Stimulated activated CD8-positive, alpha-beta memory T cell treated with anti-CD3 and anti-CD28 coated beads, Interleukin-12 subunit alpha, Interleukin-12 subunit beta, amount 100 ng/mL, for 24 hours (primary cell): ENCODE data around the gene DHH.
A peak's percentile ranks its signal among the peaks of the same experiment; 100 is the strongest.

ENCODE experiments used
- DNase-seq: peaks from one replicate; pipeline ENCODE4 v3.0.0-alpha.2; 2020; ENCODE audit errors: extremely low read depth

Gene DHH

DNA sequence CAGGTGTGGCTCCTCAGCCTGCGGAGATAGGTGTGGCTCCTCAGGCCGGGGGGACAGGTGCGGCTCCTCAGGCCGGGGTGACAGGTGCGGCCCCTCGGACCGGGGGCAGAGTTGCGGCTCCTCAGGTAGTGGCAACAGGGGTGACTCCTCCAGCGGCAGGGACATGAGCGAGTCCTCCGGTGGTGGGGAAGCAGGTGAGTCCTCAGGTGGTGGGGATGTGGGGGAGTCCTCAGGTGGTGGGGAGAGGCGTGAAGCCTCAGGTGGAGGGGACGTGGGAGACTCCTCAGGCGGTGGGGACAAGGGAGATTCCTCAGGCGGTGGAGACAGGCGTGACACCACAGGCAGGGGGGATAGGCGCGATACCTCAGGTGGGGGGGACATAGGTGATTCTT, 43.2 kb downstream of the DHH start:
- DNase-seq: no peak

DNA sequence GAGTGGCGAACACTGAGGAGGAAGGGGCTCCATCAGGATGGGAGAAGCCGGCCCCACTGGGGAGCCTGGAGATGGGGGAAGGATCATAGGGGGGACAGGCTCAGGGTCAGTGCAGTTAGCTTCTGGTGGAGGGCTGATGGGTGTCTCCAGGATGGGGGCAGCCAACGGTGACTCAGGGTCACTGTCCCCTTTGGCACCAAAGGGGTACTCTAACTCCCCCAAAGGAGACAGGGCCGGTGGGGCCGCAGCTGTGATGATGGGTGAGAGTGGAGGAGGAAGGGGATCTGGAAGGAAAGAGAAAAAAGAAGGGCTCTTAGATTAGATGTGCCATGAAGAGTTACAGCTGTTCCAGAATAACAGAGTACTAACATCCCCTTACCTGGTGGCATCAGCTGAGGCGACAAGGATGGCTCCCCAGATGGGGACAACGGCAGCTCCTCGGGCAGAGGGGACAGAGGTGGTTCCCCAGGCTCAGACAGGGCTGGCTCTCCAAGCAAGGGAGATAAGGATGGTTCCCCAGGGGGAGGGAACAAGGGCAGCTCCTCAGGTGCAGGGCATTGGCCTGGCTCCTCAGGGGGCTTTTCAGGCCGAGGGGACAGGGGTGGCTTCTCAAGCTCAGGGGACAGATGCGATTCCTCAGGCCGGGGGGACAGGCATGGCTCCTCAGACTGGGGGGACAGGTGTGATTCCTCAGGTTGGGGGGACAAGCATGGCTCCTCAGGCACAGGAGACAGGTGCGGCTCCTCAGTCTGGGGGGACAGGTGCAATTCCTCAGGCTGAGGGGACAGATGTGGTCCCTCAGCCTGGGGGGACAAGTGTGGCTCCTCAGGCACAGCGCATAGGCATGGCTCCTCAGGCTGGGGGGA, 43.9 kb downstream of the DHH start:
- DNase-seq: no peak

DNA sequence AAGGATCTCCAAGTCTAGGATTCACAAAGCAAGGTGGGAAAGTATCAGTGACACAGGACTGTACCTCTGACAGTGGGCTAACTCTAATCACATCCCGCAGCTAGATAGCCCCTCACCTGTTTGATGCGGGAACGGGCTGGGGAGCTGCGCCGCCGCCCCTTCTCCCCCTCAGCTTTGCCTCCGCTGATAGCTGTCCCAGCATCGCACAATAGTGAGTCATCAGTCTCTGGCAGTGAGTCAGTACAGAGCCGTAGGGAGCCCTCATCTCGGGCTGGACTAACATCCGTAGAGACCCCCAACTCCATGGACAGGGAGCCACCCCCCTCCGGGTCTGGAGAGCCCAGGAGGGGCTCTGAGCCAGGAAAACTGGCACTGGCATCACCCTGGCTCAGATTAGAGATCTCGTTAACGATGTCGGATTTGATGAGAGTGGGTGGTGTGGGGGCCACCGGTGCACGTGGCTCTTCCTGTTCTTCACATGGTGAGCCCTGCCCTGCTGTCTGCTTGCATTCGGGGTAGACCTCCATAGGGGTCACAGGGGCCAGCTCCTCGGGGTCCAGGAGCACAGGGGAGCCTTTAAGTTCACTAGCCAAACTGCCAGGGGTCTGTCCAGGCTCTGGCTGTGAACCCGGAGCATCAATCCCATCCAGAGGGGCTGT, 44.9 kb downstream of the DHH start:
- no peak for DNase-seq

DNA sequence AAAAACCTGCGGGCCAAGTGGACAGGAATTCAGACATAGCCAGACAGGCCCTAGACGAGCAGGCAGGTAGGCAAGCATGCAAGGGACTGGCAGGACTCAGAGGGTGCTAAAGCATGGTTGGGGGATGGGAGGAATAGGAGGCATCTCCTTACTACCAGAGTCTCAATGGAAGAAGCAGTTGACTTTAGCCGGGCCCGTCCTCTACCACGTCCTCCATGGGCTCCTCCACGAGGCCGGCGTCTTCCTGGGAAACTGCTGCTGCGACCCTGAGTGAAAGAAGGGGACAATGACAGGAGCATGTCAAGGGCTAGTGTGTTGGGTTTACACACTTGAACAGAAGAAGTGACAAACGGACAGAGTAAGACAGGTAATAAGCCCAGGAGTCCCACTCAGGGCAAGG, 45.6 kb downstream of the DHH start:
- DNase-seq: no peak

DNA sequence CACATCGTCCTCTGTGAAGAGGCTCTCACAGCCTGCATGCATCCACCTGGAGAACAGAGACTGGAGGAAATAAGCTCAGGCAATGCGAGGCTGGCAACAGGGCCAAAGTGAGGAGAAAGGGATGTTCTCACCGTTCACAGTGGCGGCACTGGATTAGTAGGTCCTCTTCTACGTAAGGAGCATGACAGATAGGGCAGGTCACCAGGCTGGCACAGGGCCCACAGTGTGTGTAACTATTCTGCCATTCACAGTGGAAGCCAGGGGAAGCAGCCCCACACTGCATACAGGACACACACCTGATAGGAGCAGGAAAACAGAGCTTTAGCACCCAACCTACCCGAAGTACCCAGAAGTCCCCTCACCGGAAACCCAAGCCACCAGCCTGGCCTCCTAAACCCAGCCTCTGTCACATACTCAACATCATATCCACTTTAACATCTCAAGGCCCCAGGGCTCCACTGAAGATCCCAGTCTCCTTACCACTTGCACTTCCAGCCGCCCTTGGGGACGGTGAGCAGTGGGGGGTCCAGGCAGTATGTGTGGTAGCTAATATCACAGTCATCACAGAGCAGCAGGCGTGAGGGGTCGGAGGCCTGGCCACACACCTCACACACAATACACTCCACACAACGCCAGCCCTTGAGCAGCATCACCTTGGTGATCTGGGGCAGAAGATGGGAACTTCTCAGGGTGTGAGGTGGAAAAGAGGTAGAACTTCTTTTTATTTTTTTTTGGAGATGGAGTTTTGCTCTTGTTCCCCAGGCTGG, 48.3 kb downstream of the DHH start:
- DNase-seq: no peak

DNA sequence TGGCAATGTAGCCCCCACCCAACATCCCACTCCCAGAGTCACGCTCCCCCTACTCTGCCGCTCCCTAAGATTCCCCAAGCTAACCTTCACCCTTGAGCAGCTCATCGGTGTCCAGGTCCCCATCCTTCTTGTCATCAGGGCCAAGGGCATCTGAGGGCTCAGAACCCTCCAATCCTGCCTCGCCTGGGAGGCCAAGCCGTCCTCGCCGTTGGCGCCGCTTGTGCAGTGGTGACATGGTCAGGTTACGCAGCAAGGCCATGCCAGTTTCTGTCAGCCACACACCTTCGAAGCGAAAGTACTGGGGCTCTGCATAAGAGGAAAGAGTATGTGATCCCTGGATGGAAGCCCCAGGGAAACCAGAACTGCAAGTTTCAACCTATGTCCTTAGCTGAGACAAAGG, 49.9 kb downstream of the DHH start:
- DNase-seq: no peak

DNA sequence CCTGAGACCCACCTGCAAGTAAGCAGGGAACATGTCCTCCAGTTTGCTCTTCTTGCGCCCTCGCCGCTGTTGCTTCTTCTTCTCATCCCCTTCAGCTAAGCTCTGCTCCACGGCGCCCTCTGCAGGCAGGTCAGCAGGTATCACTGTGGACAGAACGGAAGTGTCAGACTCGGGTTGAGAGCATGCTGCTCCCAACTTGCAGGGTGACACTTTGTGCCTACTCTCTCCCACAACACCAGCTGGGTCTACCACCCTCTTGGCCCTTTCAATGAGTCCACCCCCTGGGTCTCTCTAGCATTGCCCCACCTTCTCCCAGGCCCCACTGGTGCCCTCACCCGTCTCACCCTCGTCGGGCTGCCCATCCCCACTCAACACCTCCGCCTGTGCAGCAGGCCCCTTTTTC, 50.7 kb downstream of the DHH start:
- peak; percentile 53 for DNase-seq

DNA sequence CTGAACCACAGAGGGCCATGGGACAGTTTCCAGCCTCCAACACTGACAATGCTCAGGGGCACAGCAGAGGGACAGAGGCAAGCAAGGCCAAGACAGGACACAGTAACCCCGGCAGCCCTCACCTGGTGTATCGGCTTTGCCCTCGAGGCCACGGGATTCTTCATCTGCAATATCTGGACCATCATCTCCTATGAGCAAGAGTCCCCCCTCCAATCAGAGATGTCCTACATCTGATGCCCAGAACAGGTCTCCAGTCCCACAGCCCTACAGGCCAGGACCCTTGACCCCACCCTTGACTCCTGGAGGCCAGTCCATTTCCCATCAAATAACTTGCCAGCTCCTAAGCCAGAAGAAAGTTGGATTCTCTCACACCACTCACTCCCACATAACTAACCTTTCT, 51.4 kb downstream of the DHH start:
- DNase-seq: no peak

DNA sequence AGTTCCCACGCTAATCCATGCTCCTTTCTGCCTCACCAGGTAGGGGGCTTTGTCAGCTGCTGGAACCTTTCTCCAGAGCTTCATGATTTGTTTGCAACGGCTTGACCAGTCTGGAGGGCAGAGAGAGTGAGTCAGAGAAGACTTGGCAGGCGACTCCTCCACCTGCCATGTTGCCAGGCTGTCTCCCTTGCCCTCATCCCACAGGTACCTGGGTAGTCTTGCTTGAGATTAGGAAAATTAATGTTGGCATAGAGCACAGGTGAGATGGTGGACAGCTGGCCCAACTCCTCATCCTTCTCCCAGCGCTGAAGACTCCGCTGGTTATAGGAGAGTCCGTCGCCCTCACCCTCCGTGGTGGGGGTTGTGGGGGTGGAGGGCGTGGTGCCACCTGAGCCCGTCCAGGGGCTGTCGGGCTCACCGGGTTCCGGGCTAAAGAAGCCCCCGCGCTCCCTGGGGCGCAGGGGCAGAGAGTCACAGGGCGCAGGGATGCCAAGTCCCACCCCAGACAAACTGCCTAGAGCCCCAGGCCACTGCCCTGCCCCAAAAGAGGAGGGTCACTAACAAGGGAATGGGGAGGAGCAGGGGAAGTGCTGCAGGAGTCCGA, 52.6 kb downstream of the DHH start:
- DNase-seq: no peak

DNA sequence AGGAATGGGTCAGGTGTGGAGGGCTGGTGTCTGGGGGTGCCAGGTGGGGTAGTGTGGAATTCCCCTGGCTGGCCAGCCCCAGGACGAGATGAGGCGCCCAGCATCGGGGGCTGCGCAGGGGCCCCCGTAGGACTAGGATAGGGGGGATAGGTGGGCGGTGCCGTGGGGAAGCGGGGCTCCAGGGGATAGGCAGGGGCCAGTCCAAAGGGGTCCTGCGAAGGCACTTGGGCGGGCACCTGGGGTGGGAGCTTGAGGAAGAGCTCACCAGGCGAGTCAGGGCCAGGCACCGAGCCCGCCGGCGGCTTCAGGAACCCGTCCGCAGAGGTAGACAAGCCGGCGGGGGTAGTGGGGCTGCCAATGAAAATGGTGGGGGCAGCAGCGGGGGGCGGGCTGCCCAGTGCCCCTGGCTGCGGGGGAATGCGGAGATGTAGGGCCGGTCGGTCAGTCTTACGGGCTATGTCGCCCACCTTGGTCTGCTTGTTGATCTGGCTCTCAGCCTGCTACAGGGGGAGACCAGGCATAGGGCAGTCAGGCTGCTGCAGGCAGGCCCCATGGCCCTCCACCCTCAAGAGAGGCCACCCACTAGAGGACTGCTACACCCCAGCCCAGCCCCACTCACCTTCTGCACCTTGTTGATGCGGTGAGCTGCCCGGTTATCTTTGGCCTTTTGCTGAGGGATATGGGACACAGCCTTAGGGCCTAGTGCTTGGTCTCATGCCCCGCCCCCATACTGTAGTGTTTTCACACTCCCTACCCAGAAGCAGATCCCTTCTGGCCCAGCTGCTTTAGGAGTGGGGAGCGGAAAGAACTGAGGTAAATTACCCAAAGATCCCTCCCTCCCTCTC, 53.3 kb downstream of the DHH start:
- no peak for DNase-seq

DNA sequence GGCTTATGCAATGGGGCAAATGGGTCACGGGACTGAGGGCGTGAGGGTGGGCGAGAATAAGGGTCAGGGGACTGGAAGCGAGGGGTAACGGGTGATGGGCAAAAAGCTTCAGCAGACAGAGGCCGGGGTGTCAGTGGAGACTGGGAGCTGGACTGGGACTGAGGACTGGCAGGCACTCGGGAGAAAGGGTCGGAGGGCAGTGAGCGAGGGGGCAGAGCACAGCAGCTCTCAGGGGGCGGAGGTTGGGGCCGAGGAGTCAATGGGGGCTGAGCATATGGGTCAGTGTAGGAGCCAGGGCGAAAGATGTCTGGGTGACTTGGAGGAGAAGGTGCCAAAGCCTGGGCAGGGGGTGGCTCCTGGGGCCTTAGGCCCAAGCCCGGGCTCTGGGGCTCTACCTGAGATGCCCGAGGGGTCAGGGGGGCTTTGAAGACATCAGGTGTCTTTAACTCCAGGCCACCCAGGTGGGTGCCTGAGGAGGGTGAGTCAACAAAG, 54.2 kb downstream of the DHH start:
- no peak for DNase-seq

DNA sequence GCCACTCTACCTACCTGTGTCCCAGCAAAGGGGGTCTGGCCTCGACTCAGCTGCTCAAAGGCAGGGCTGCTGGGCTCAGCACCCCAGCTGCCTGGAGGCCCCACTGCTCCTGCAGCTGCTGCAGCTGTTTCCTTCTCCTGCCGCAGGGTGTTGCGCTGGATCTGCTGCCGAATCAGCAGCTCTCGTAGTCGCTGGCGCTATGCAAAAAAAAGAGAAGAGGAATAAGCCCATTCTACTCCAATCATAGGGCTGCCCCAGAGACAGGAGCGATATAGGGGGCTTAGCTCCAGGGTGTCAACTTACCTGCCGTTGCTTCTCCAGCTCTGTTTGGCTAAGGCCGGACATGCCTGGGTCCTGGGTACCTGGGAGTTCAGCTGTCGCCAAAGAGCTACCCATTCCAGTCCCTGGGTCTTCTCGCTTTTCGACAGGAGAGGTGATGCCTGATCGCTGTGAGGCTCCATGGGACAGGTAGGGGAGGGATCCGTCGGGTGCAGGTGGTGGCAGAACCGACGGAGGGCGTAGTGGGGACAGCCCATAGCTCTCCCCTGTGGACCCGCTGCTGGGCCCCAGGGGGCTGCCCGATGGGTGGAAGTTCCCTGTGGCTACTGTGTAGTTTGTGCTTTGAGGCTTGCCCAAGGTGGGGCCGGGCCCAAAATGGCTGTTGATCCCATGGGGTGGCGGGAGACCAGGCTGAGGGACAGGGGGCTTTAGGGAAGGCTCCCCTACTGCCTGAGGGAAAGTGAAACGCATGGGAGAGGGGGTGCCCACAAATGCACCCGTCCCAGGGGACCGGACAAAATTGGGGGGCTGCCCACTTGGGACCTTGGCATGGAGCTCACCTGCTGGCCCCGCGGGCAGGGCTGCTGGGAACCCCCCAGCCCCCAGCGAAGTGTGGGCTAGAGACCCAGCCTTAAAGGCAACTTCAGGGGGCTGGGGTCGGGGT, 54.9 kb downstream of the DHH start:
- DNase-seq: no peak

DNA sequence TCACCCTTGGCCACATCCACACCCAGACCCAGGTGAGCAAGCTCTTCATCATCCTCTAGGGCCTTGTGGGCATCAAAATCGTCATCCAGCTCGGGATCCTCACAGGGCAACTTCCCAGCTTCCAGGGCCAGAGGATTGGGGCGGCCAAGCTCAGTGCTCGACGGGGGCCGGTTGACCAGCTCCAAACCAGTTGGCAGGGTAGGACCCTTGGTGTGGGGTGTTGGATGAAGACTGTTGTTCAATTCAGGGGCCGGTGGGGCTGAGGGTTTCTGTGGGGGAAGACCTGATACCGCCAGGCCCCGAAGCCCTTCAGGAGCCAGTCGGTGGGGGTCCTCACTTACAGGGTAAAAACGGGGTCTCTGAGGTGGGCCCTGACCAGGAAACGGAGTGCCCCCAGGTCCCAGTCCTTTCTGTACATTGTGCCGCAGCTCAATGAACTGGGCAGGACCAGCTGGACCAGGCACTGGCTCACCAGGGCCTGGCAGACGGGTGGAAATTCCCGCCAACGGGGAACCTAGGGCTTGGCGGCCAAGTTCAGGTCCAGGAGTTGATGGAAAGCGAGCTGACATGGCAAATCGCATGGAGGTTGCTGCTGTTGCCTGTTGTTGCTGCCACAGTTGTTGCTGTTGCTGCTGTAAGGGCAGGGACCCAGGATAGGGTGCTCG, 56.2 kb downstream of the DHH start:
- no peak for DNase-seq

DNA sequence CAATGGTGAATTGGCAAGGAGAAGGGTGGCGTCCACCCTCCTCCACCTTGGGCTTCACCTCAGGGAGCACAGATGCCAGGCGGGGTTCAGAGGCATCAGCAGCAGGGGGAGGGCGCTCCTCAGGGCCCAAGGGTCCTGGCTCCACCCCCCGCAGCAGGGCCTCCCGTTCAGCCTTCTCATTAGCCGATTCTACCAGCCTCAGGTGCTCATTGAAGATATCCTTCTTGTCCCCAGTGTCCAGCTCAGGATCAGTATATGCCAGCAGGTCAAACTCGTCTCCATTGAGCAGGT, 56.7 kb downstream of the DHH start:
- no peak for DNase-seq

DNA sequence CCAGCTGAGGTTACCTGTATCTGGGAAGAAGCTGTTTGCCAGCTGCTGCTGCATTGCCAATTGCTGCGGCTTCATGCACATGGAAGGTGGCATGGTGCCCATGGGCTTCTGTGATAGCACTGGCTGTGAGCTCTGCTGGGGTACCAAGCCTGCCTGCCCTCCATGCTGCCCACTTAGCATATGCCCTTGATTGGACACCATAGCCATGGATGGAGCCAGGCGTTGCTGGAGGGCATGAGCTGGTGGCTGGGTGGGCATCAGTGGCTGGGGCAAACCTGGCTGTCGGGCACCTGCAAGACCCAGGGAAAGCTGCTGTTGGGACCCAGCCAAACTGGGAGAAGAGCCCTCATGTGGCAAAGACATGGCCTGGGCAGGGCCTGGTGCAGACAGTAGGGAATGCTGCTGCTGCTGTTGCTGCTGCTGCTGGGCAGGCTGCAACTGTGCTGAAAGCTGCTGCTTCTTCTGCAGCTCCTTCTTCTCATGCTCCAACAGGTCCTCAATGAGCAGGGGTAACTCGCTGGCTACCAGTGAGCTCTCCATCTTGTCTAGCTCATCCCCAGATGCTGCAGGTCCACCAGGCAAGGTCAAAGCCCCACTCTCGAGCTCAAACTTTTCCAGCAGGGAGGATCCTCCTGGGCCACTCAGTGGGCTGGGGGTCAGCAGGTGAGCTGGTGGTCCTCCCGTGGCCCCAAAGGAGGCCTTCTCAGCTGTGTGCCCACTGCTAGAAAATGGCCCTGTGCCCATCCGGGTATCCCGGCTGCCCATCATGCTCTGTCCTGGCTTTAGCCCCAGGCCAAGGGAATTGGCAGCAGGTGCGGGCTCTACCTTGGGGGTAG, 57.3 kb downstream of the DHH start:
- no peak for DNase-seq
